DOHH2 (cell line): ENCODE data around the gene TCOF1.

Source experiments
- CTCF ChIP-seq: fragments of 200-600 bp; sonication (generic); IDR thresholded peaks from one replicate; pipeline ENCODE4 v1.5.1; 2014; ENCODE audit warnings: antibody characterized with exemption, mild to moderate bottlenecking, low read depth, low read length; ENCODE audit not compliant: poor library complexity, severe bottlenecking
- EZH2phosphoT487 ChIP-seq: fragments of 200-600 bp; sonication (generic); IDR thresholded peaks from 2 replicates; pipeline ENCODE4 v1.6.1; 2017; ENCODE audit warnings: borderline replicate concordance, mild to moderate bottlenecking, antibody characterized with exemption, low read length, moderate library complexity, mixed read lengths

GRCh38 chr5:150313921-150314716 lies 43.4 kb upstream of the TCOF1 start:
- no peak for TF ChIP-seq CTCF
- no peak for TF ChIP-seq EZH2phosphoT487
